ENCODE measurements around the gene PLEKHM3.

PLEKHM3 gene

GRCh38 chr2:207891086-207891844 lies 134.1 kb downstream of the PLEKHM3 start:
- DNase-seq (ENCODE audit: low read depth in 2 of 2), result no peak

DNA sequence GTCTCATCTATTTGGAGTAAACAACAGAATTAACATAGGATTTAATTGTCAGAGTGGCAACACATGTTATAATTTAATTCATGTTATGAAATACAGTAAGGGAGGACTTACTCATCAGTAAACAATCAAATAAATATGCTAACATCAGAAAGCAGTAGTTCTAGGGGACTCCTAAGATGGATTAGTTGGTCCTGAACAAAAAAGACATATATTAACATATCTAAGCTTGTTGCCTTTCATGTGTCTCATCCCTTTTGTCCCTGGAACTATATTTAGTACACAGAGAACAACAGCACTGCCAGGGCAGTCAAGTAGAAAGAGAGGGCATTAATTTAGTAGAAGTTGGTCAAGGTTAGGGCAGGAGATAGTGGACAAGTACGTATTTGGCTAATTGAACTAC lies 137.8 kb downstream of the PLEKHM3 start:
- DNase-seq (ENCODE audit: low read depth in 2 of 2), result no peak

DNA sequence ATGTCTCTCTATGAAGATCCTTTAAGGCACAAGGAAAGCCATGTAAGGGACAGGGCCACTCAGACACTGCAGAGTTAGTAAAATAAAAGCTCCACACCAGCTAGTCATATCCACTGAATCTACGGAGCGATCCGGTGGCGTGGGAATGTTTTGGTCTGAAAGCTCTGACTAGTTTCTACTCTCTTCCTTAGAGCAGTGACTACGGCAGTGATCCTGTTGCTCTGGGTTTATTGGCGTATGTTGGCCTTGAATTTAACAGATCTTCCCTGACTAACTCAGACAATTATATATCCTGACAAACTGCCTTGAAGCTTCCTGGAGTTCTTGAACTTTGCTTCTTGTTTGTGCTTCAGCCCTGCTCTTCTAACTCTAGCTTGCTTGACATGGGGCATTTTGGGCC lies 140.3 kb downstream of the PLEKHM3 start:
- DNase-seq (ENCODE audit: low read depth in 2 of 2), result no peak

DNA sequence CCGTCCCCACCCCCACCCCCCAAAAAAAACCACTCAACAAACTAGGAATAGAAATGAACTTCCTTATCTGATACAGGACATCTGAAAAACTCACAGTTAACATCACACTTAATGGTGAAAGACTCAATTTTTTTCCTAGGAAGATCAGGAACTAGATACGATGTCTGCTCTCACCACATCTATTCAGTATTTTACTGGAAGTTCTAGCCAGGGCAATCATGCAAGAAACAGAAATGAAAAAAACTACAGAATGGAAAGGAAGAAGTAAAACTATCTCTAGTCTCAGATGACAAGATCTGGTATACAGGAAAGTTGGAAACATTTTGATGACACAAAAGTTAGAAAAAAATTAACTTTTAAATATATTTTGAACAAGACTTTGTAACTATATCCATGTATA lies 141.2 kb downstream of the PLEKHM3 start:
- no peak for DNase-seq (ENCODE audit: low read depth in 2 of 2)

DNA sequence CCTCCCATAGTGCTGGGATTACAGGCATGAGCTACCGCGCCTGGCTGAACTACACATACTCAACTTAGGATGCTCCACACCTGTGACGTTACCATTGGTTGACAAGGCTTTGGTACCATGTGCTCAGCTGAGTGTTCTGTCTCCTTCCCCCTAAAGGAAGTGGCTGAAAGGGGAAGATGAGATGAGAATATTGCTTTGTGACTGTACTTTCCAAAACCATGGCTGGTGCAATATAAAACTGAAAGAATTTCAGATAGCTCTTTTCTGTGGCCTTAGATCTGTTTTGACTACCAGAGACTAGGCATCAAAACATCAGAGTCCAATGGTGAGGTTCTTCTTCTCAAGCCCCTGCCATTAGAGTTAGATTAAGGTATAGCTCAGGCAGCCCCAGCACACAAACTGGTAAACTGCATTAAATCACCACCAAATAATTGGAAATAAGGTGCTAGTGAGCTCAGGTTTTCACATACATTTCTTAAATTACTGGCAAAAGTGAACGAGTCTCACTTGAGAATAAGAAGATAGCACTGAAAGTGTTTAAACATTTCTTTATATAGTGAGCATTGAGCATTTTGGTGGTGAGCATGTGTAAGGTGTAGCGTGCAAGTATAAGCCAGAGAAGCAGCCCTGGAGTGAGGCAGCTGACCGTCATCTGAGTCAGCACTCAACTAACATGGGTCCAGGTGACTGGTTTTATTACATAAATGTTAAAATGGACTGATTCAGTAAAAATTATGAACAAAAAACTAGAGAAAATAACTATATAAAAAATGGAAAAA lies 142.1 kb downstream of the PLEKHM3 start:
- DNase-seq (ENCODE audit: low read depth in 2 of 2), result no peak

DNA sequence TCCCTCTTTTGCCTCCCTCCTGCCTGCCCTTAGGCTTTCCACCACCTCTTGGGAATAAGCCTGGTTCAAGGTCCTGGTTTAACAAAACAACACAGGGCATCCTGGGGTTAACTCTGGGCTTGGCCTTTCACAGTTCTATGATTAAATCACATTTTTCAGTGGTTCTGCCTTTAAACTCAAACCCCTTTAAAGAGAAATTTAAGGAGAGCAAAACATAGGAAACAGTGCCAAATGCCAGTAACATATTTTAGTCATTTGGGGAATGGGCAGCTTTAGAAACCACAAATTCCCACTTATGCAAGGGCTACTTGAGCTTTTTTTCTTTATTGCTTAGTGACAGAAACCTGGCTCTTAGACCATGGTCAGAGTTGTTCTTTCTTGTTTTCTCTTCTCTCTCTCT lies 143.4 kb downstream of the PLEKHM3 start:
- DNase-seq (ENCODE audit: low read depth in 2 of 2), result no peak

DNA sequence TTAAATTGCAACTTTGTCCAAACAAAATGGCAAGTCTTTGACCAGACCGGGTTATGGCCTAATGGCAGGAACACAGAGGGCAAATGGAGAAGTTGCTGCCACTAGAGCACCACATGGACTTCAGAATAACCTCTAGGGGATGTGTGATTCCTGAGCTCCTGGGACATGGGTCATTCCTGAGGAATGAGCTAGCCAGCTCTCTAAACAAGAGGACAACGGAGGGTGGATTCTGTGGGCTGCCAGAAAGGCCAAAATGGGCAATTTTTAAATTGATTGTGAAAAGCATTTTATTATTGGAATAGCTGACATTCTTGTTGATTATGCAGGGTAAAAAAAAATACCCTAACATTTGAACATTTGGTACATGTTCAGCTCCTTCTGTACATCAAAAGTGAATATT lies 145.8 kb downstream of the PLEKHM3 start:
- no peak for DNase-seq (ENCODE audit: low read depth in 2 of 2)

- no peak for DNase-seq (ENCODE audit: low read depth in 2 of 2)
These were observed 148.3 kb downstream of the PLEKHM3 start for GRCh38 chr2:207876842-207877535.

DNA sequence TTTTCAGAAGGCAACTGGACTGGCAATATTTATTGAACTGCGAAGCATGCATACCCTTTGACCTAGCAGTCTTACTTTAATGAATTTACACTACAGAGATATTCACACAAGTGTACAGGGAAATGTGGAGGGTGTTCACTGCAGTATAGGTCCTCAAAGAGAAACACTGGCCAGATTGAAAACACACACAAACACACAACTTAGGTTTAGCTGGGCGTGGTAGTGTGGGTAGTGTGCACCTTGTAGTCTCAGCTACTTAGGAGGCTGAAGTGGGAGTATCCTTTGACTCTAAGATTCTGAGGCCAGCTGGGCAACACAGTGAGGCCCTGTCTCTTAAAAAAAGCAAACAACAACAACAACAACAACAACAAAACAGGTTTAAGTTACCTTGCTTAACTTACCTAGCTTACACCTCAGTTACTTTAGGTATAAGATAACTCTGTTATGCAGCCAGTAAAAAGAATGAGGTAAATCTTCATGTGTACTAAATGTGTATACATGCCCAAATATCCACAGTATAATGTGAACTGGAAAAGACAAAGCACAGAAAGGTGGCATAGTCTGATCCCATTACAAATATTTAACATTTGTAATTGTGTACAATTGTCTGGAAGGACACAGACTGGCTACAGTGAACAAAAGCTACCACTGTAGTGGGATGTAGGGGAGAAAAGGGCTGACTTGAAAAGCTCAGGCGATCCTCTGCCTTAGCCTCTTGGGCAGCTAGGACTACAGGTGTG lies 149.7 kb downstream of the PLEKHM3 start:
- no peak for DNase-seq (ENCODE audit: low read depth in 2 of 2)

DNA sequence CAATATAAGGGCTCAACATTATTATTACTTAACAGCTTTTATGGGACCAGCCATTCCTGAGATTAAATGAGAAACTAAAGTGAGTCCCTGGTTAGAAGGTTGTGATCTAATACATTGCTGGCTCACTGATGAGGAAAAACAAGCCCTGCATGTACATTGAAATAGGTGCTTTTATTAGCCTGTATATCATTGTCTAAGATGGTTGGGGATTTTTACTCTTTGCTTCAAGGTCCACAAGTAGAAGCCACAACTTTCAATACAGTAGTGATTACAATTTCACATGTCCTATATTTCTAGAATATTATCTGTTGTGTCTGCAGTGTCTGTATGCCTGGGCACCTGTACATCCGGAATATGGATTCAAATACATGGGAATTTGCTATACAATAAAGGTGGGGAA lies 151.5 kb downstream of the PLEKHM3 start:
- no peak for DNase-seq (ENCODE audit: low read depth in 2 of 2)

GRCh38 chr2:207871911-207872310 lies 153.4 kb downstream of the PLEKHM3 start:
- no peak for DNase-seq (ENCODE audit: low read depth in 2 of 2)

DNA sequence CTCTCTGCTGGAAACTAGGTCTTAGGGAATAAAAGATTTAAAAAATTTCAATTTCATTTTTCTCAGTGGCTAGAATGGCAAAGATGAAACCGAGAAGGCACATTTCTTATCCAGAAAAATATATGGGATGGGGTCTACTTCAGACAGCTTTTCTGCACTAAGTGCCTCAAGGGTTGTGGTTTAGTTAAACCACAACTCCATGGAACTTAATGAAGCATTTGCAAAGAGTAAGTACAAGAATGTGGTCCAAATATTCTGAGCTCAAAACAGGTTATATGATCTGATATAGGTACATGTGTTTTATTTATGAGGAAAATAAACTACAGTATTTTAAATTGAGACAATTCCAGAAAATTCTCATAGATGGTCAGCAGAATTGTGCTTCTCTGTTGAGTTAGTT lies 153.8 kb downstream of the PLEKHM3 start:
- no peak for DNase-seq (ENCODE audit: low read depth in 2 of 2)

DNA sequence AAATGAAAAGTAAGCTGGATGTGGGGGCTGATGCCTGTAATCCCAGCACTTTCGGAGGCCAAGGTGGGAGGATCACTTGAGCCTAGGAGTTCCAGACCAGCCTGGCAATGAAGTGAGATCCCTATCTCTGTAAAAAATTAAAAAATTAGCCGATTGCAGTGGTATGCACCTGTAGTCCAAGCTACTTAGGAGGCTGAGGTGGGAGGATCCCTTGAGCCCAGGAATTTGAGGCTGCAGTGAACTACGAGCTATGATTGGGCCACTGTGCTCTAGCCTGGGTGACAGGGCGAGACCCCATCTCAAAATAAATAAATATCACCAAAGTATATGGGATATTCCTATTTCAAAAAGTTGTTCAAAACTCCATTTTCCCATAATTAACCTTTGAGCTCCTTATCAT lies 154.5 kb downstream of the PLEKHM3 start:
- no peak for DNase-seq (ENCODE audit: low read depth in 2 of 2)

DNA sequence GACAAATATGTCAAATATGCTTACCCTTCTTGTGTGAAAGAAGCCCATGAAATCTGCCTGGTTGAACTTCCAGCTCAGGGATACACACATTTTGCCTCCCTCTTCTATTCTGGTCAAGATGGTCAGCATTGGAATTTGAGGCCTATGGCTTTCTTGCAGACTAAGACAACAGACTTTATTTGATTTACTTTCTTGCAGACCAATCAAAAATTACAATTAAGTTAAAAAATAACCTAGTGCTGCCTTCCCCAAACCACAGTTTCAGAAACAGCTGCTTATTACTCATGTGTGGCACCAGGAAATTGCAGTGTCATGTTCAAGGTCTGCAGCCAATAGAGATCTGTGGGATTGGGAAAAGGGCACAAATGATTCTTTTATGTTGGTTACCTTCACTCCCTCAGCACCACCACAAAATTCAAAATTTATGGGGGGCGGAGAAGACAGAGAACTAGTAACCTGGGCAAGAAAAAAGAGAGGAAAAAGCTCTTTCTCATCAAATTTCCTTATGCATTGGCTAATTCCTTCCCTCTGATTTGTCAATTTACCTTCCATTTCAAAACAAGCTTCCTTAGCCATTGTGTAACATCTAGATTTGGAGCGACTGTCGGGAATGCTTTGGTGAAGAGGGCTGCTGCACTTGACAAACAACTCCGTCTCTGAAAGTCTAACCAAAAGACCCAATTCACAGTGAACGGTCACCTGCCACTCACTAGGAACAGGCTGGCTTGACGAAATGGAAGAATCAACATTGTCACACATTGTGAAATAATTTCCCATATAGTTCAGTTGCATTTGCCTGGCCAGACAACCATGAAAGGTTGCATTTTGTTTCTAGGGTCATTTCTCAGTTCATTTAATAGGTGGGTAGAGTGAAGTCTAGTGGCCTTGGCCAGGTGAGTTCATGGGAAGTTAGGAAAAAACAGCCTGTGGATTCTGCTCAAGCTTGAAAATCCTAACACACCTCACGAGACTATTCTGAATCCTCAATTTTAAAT lies 155.2 kb downstream of the PLEKHM3 start:
- no peak for DNase-seq (ENCODE audit: low read depth in 2 of 2)

DNA sequence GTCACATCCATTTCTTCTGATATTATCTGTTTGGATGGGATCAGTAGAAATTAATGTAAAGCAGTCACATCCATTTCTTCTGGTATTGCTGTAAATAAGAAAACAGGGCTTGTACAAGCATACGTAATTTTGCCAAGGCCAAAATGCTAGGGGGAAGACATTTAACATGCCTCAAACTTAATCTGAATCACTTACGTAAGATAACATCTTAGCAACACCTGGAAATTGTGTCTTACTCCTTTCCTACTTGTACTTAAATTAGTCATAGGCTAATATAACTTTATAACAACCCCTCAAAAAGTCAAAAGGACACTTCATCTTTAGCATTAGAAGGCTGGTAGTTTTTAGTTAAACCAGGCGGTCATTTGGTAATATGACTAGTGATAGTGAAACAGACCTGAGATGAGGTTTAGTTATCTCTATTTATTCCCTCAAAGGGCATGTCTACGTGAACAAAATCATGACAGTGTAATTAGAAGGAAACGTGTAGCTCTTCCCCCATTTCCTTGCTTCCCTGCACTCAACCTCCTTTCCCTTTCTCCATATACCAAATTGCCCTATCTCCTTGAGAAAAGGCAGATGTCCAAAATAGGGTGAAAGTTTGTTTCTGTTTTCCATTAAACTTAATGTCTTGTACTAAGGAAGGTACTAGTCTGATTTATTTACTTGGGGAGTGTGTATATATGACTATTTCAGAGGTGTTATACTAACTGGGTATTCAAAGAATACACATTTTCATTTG lies 156.3 kb downstream of the PLEKHM3 start:
- no peak for DNase-seq (ENCODE audit: low read depth in 2 of 2)

DNA sequence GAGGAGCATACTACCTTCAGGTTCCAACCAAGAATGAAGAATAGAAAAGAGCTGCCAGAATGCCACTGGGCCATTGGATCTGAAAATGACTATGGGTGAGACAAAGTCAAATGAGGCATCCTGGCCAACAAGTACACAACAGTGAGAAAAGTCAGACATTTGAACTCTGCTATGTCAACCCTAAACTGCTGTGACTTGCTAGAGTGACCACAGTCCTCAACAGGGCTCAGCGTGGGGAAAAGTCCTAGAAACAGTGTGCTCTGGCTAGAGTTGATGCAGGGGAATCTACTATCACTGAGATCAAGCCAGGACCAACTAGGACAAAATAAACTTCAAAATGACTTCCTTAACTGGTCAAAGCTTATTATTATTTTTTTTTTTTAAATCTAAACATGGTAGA lies 157.4 kb downstream of the PLEKHM3 start:
- no peak for DNase-seq (ENCODE audit: low read depth in 2 of 2)

DNA sequence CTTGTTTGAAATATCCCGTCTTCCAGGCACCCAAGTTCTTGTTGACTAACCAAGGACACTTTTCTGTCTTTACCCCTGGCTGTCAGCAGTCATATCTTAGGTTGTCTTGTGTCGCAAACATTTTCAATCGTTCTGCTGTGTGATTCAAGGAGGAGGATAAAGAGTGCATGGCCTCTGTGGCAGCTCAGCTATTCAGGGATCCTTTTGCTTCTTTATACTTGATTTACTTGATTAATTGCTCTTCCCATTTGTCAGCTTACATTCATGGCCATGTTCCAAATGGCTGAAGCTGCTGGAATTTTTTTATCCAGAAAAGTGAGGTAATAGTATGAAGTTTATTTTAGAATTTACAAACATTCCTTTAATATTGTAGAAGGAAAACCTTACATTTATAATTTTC lies 158.3 kb downstream of the PLEKHM3 start:
- no peak for DNase-seq (ENCODE audit: low read depth in 2 of 2)

DNA sequence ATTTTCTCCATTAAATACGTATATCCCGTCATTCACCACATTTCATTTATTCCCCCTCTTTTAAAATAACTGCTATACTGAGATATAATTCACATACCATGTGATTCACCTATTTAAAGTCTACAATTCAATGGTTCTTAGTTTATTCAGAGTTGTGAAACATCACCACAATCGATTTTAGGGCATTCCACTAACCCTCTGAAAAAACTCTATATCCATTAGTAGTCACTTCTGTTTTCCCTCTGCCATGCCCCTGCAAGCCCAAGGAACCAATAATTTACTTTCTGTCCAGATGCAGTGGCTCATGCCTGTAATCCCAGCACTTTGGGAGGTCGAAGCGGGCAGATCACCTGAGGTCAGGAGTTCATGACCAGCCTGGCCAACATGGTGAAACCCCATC lies 160.1 kb downstream of the PLEKHM3 start:
- DNase-seq (ENCODE audit: low read depth in 2 of 2), result no peak

GRCh38 chr2:207863345-207863744 lies 162.0 kb downstream of the PLEKHM3 start:
- DNase-seq (ENCODE audit: low read depth in 2 of 2), result no peak

- no peak for DNase-seq (ENCODE audit: low read depth in 2 of 2)
These were observed 163.5 kb downstream of the PLEKHM3 start for GRCh38 chr2:207861789-207862188.

Data from stimulated activated CD4-positive, alpha-beta T cell treated with anti-CD3 and anti-CD28 coated beads, Interleukin-1b, Interleukin-23, amount 100 ng/mL, for 4 hours (primary cell).